Measurements from ENCODE around the gene CIAO2B. TPM values are rescaled to one million over a fixed set of nuclear protein-coding genes. Genes with fewer than 3 reads are reported as not detected.
"Not testable (repeated sequence)": the region's sequence is repeated elsewhere in the genome, so short reads cannot be mapped to it uniquely, and the experiment has no call there.

CIAO2B gene
- total RNA-seq, 1 donor from 2014 or later = 69.4 TPM

DNA sequence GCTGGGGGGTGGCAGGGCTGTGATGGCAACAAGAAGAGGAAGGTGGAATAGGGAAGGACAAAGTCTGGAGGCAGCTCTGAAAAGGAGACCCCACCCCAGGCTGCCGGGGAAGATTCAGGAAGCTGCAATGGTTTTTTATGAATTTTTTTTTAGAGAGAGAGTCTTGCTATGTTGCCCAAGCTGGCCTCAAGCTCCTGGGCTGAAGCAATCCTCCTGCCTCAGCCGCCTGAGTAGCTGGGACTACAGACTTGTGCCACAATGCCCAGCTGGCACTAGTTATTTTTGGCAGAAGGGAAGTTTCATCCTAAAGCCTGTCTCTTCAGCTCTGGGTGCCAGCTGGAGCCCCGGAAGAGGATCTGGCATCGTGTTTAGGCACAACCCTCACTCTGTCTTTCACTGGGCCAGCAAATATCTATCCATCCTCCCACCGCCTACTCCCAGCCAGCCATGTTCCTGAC is 25.5 kb upstream of the CIAO2B start:
- no peaks in the 10 kb centered on the region for H3K36me3 ChIP-seq
- H3K27ac ChIP-seq = no peak overlapping the region
- no peaks in the 10 kb centered on the region for H3K4me1 ChIP-seq
- no peaks in the 10 kb centered on the region for H3K9me3 ChIP-seq
- TF ChIP-seq, protein P1, sequence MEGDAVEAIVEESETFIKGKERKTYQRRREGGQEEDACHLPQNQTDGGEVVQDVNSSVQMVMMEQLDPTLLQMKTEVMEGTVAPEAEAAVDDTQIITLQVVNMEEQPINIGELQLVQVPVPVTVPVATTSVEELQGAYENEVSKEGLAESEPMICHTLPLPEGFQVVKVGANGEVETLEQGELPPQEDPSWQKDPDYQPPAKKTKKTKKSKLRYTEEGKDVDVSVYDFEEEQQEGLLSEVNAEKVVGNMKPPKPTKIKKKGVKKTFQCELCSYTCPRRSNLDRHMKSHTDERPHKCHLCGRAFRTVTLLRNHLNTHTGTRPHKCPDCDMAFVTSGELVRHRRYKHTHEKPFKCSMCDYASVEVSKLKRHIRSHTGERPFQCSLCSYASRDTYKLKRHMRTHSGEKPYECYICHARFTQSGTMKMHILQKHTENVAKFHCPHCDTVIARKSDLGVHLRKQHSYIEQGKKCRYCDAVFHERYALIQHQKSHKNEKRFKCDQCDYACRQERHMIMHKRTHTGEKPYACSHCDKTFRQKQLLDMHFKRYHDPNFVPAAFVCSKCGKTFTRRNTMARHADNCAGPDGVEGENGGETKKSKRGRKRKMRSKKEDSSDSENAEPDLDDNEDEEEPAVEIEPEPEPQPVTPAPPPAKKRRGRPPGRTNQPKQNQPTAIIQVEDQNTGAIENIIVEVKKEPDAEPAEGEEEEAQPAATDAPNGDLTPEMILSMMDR (IDR thresholded peaks at IDR 0.05) = no peak
- no peaks in the 10 kb centered on the region for H3K27me3 ChIP-seq
- intact Hi-C loops (cut with DNase I) = no loop called here
- ATAC-seq (peak; percentile 47), DNase-seq (no peak)
- H3K4me3 ChIP-seq = no peak overlapping the region

DNA sequence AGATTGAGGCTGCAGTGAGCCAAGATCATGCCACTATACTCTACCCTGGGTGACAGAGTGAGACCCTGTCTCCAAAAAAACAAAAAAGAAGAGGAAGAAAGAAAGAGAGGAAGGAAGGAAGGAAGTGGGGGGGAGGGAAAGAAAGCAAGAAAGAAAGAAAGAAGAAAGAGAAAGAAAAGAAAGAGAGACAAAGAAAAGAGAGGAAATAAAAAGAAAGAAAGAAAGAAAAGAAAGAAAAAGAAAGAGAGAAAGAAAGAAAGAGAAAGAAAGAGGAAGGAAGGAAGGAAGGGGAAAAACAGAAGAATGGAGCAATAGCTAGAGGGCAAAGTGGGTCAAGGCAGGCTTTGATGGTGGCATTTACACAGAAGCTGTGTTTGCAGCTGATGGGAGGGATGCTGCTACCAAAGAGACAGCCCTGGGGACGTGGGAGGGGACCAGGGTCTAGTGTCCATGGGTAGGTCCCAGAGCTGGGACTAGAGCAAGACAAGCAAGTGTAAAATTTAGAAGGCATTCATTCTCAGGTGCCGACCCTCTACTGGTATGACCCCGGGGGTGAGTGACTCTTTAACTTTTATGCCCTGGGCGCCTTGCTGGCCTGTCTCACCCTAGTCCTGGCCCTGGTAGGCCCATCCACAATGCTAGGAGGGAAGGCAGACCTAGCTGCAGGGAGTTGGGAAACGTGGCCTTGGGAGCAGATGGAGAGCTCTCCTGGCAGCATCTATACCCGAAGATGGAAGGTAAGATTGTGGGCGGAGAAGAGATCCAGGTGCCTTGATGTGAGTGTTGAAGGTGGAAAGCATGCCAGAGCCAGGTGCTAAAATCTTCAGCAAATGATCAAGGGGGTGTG is 24.9 kb upstream of the CIAO2B start:
- DNase-seq = no peak
- ATAC-seq = no peak
- TF ChIP-seq, protein P1 (IDR thresholded peaks at IDR 0.05) = no peak
- Histone ChIP-seq H3K4me3 (no peak overlapping the region), H3K4me1 (no peaks in the 10 kb centered on the region), H3K9me3 (no peaks in the 10 kb centered on the region), H3K36me3 (no peaks in the 10 kb centered on the region), H3K27ac (no peak overlapping the region), H3K27me3 (no peaks in the 10 kb centered on the region)
- intact Hi-C loops (cut with DNase I) = no loop called here

DNA sequence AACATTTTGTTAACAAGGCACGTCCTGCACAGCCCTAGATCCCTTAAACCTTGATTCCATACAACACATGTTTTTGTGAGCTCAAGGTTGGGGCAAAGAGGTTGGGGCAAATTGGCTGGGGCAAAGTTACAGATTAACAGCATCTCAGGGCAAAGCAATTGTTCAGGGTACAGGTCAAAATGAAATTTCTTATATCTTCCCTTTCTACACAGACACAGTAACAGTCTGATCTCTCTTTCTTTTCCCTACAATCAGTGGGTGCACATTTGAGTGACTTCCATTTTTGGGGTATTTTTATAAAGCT is 21.9 kb upstream of the CIAO2B start:
- H3K27ac ChIP-seq; DNase-seq; intact Hi-C loops (cut with DNase I); H3K4me3 ChIP-seq; H3K4me1 ChIP-seq; H3K9me3 ChIP-seq; ATAC-seq; H3K36me3 ChIP-seq; H3K27me3 ChIP-seq: not testable (repeated sequence)

DNA sequence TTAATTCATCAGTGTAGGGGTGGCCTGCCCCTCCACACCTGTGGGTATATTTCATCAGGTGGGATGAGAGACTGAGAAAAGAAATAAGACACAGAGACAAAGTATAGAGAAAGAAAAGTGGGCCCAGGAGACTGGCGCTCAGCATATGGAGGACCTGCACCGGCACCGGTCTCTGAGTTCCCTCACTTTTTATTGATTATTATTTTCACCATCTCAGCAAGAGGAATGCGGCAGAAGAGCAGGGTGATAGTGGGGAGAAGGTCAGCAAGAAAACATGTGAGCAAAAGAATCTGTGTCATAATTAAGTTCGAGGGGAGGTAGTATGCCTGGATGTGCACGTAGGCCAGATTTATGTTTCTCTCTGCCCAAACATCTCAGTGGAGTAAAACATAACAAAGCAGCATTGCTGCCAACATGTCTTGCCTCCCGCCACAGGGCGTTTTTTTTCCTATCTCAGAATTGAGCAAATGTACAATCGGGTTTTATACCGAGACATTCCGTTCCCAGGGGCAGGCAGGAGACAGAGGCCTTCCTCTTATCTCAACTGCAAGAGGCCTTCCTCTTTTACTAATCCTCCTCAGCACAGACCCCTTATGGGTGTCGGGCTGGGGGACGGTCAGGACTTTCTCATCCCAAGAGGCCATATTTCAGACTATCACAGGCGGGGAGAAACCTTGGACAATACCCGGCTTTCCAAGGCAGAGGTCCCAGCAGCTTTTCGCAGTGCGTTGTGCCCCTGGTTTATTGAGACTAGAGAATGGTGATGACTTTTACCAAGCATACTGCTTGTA is 21.4 kb upstream of the CIAO2B start:
- ATAC-seq; intact Hi-C loops (cut with DNase I); H3K4me1 ChIP-seq; H3K27me3 ChIP-seq; H3K4me3 ChIP-seq; H3K9me3 ChIP-seq; H3K36me3 ChIP-seq; DNase-seq; H3K27ac ChIP-seq: not testable (repeated sequence)

DNA sequence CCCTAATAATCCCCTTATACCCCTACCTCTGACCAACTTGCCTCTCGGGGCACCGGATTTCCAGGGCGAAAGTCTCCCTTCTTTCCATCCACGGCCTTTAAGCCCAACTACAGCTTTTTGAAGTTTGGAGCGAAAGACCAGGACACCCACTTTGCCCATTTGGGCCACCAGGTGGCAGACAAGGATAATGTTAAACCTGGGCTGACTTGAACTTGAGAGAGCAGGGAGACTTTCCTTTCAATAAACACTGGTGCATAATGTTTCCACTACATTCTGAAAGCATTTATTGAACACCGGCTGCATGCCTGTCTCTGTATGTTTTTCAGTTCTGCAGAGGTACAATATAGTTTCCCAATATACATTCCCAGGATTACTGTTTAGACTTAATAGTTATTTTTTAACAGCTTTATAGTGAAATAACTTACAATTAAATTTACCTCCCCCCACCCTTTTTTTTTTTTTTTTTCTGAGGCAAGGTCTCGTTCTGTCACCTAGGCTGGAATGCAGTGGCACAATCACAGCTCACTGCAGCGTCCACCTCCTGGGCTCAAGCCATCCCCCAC is 20.0 kb upstream of the CIAO2B start:
- H3K4me1 ChIP-seq = no peaks in the 10 kb centered on the region
- no peaks in the 10 kb centered on the region for H3K36me3 ChIP-seq
- no peaks in the 10 kb centered on the region for H3K9me3 ChIP-seq
- intact Hi-C loops (cut with DNase I) = no loop called here
- TF ChIP-seq, protein P1 (IDR thresholded peaks at IDR 0.05) = peak; percentile 85
- H3K27ac ChIP-seq = no peak overlapping the region
- peaks cover 14% of the 10 kb centered on the region for H3K27me3 ChIP-seq
- ATAC-seq = peak; percentile 95
- no peak overlapping the region for H3K4me3 ChIP-seq
- DNase-seq = no peak

DNA sequence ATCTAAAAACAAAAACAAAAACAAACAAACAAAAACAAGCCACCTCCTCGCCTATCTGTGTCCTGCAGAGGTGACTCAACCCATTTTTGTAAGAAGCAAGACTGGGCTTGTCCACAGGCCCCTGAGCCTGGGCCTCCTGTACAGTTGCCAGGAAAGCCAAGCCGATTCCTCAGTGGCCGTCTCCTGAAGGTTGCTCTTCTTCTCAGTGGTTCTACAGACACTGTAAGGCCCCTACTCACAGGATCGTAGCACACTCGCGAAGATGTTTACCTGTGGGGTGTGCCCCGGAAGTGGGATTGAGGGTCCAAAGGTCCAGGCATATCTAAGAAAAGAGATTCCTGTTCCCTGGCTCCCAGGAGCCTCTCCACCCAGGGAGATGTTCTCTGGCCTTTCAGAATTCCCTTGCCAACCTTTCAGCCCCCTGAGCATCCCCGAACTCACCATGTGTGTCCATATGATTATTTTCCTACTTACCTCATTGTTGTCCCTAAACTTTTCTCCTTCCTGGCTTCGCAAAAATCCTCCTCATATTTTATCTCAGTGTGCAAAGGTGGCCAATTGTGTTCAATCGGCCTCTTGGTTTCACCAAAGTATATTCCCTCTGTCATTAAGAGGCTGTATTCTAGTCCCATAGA is 19.4 kb upstream of the CIAO2B start:
- Histone ChIP-seq H3K9me3 (no peaks in the 10 kb centered on the region), H3K36me3 (no peaks in the 10 kb centered on the region), H3K27me3 (peaks cover 20% of the 10 kb centered on the region), H3K4me3 (no peak overlapping the region), H3K4me1 (peaks cover 4% of the 10 kb centered on the region), H3K27ac (no peak overlapping the region)
- ATAC-seq = no peak
- no peak for DNase-seq
- intact Hi-C loops (cut with DNase I) = no loop called here
- TF ChIP-seq, protein P1 (IDR thresholded peaks at IDR 0.05) = no peak

All from upper lobe of right lung (tissue), 1 donor.